HEK293 (cell line): ENCODE results near the gene VSIR.

Experiments
- CTCF ChIA-PET: fragments of 350-600 bp; formaldehyde crosslinking; extraction: SDS; loops from one replicate; lab custom pipeline; 2021; ENCODE audit warnings: antibody characterized with exemption; lab: Yijun Ruan, JAX
- POLR2A ChIA-PET: fragments of 300-600 bp; formaldehyde crosslinking; extraction: SDS; loops from one replicate; lab custom pipeline; 2020; ENCODE audit warnings: antibody characterized with exemption, inconsistent platforms; lab: Yijun Ruan, JAX
- H3K27ac ChIP-seq: fragments of 200-500 bp; sonication (Bioruptor generic); 2 replicates; pipeline ENCODE4 v1.5.1; 2014; ENCODE audit warnings: low read depth, low read length, control low read depth, inconsistent platforms; ENCODE audit errors: extremely low read depth
- H3K36me3 ChIP-seq, 2 experiments: fragments of 200-500 bp in 1 of 2; sonication (Bioruptor generic) in 1 of 2; 1 replicate in 1 of 2; 2 replicates in 1 of 2; pipeline ENCODE4 v1.5.1; 2014 to 2017; ENCODE audit warnings: inconsistent platforms in 2 of 2, low read length in 2 of 2; ENCODE audit not compliant: control insufficient read depth in 2 of 2, insufficient read depth in 1 of 2
- H3K4me1 ChIP-seq: fragments of 200-500 bp; sonication (Bioruptor generic); 2 replicates; pipeline ENCODE4 v1.5.1; 2014; ENCODE audit warnings: mild to moderate bottlenecking, low read length, inconsistent platforms; ENCODE audit not compliant: control insufficient read depth, insufficient read depth
- H3K4me3 ChIP-seq: 2 replicates; pipeline ENCODE4 v1.5.1; 2011; ENCODE audit warnings: low read depth, mild to moderate bottlenecking, control low read depth, low read length, moderate library complexity
- H3K9me3 ChIP-seq: fragments of 200-500 bp; sonication (Bioruptor generic); 2 replicates; pipeline ENCODE4 v1.5.1; 2014; ENCODE audit warnings: low read depth, low read length, inconsistent platforms; ENCODE audit not compliant: control insufficient read depth, insufficient read depth
- CTCF ChIP-seq: fragments of 450-650 bp; formaldehyde crosslinking; IDR thresholded peaks from 2 replicates; pipeline ENCODE4 v1.5.1; 2016; ENCODE audit warnings: missing biosample characterization, missing genetic modification characterization
- GLI2 ChIP-seq: fragments of 450-650 bp; formaldehyde crosslinking; IDR thresholded peaks from 2 replicates; pipeline ENCODE4; 2017; ENCODE audit warnings: missing biosample characterization, missing genetic modification characterization, low read depth, borderline replicate concordance
- GLIS1 ChIP-seq: fragments of 450-650 bp; formaldehyde crosslinking; IDR thresholded peaks from 2 replicates; pipeline ENCODE4 v1.5.1; 2016; ENCODE audit warnings: missing biosample characterization, missing genetic modification characterization
- GLIS2 ChIP-seq: fragments of 450-650 bp; formaldehyde crosslinking; IDR thresholded peaks from 2 replicates; pipeline ENCODE4 v1.5.1; 2016; ENCODE audit warnings: missing biosample characterization, missing genetic modification characterization
- IKZF3 ChIP-seq: fragments of 450-650 bp; IDR thresholded peaks from 2 replicates; pipeline ENCODE4 v1.5.0; 2018; ENCODE audit warnings: missing biosample characterization, mild to moderate bottlenecking, missing genetic modification characterization, moderate library complexity
- KLF17 ChIP-seq: fragments of 450-650 bp; formaldehyde crosslinking; IDR thresholded peaks from 2 replicates; pipeline ENCODE4 v1.5.1; 2016; ENCODE audit warnings: missing biosample characterization, missing genetic modification characterization
- SCRT2 ChIP-seq: fragments of 450-650 bp; formaldehyde crosslinking; IDR thresholded peaks from 2 replicates; pipeline ENCODE4 v1.5.1; 2016; ENCODE audit warnings: missing biosample characterization, missing genetic modification characterization
- SP3 ChIP-seq: fragments of 450-650 bp; formaldehyde crosslinking; IDR thresholded peaks from 2 replicates; pipeline ENCODE4 v1.5.1; 2016; ENCODE audit warnings: missing biosample characterization, missing genetic modification characterization
- WT1 ChIP-seq: fragments of 450-650 bp; formaldehyde crosslinking; IDR thresholded peaks from 2 replicates; pipeline ENCODE4 v1.5.1; 2016; ENCODE audit warnings: missing biosample characterization, missing genetic modification characterization
- ZBTB20 ChIP-seq: fragments of 450-650 bp; formaldehyde crosslinking; IDR thresholded peaks from 2 replicates; pipeline ENCODE4 v1.5.1; 2016; ENCODE audit warnings: missing biosample characterization, missing genetic modification characterization
- ZBTB7A ChIP-seq: fragments of 450-650 bp; formaldehyde crosslinking; IDR thresholded peaks from 2 replicates; pipeline ENCODE4 v1.5.1; 2016; ENCODE audit warnings: low read depth, missing biosample characterization, missing genetic modification characterization
- ZFP3 ChIP-seq: fragments of 450-650 bp; formaldehyde crosslinking; IDR thresholded peaks from 2 replicates; pipeline ENCODE4 v1.5.1; 2016; ENCODE audit warnings: low read depth, missing biosample characterization, missing genetic modification characterization
- ZNF10 ChIP-seq: fragments of 450-650 bp; formaldehyde crosslinking; IDR thresholded peaks from 2 replicates; pipeline ENCODE4 v1.5.1; 2017; ENCODE audit warnings: missing biosample characterization, missing genetic modification characterization
- ZNF121 ChIP-seq: fragments of 450-650 bp; formaldehyde crosslinking; IDR thresholded peaks from 2 replicates; pipeline ENCODE4 v1.5.1; 2016; ENCODE audit warnings: missing biosample characterization, missing genetic modification characterization
- ZNF184 ChIP-seq: fragments of 450-650 bp; IDR thresholded peaks from 2 replicates; pipeline ENCODE4 v1.5.1; 2018; ENCODE audit warnings: missing biosample characterization, mild to moderate bottlenecking, missing genetic modification characterization
- ZNF2 ChIP-seq: fragments of 450-650 bp; formaldehyde crosslinking; IDR thresholded peaks from 2 replicates; pipeline ENCODE4 v1.5.1; 2016; ENCODE audit warnings: missing biosample characterization, missing genetic modification characterization
- ZNF211 ChIP-seq: fragments of 450-650 bp; formaldehyde crosslinking; IDR thresholded peaks from 2 replicates; pipeline ENCODE4 v1.5.1; 2016; ENCODE audit warnings: low read depth, missing biosample characterization, missing genetic modification characterization
- ZNF341 ChIP-seq: fragments of 450-650 bp; formaldehyde crosslinking; IDR thresholded peaks from 2 replicates; pipeline ENCODE4; 2016; ENCODE audit warnings: low read depth, missing biosample characterization, missing genetic modification characterization
- ZNF362 ChIP-seq: fragments of 450-650 bp; formaldehyde crosslinking; IDR thresholded peaks from 2 replicates; pipeline ENCODE4 v1.5.1; 2016; ENCODE audit warnings: missing biosample characterization, missing genetic modification characterization
- ZNF404 ChIP-seq: fragments of 450-650 bp; formaldehyde crosslinking; IDR thresholded peaks from 2 replicates; pipeline ENCODE4 v1.5.1; 2017; ENCODE audit warnings: missing biosample characterization, missing genetic modification characterization
- ZNF48 ChIP-seq: fragments of 450-650 bp; formaldehyde crosslinking; IDR thresholded peaks from 2 replicates; pipeline ENCODE4 v1.5.1; 2016; ENCODE audit warnings: missing biosample characterization, missing genetic modification characterization
- ZNF521 ChIP-seq: fragments of 450-650 bp; formaldehyde crosslinking; IDR thresholded peaks from 2 replicates; pipeline ENCODE4 v1.5.1; 2017; ENCODE audit warnings: missing biosample characterization, mild to moderate bottlenecking, missing genetic modification characterization
- ZNF549 ChIP-seq: fragments of 450-650 bp; IDR thresholded peaks from 2 replicates; pipeline ENCODE4 v1.5.1; 2018; ENCODE audit warnings: missing biosample characterization, missing genetic modification characterization, mild to moderate bottlenecking, inconsistent platforms, moderate library complexity
- ZNF555 ChIP-seq: fragments of 450-650 bp; formaldehyde crosslinking; conservative IDR thresholded peaks from 2 replicates; pipeline ENCODE4 v1.5.1; 2017; ENCODE audit warnings: missing biosample characterization, mild to moderate bottlenecking, missing genetic modification characterization, inconsistent platforms
- ZNF600 ChIP-seq: fragments of 450-650 bp; formaldehyde crosslinking; IDR thresholded peaks from 2 replicates; pipeline ENCODE4 v1.5.1; 2016; ENCODE audit warnings: missing biosample characterization, missing genetic modification characterization
- ZNF629 ChIP-seq: fragments of 450-650 bp; formaldehyde crosslinking; IDR thresholded peaks from 2 replicates; pipeline ENCODE4 v1.5.1; 2017; ENCODE audit warnings: missing biosample characterization, missing genetic modification characterization
- ZNF639 ChIP-seq: fragments of 450-650 bp; formaldehyde crosslinking; IDR thresholded peaks from 2 replicates; pipeline ENCODE4 v1.5.1; 2016; ENCODE audit warnings: missing biosample characterization, missing genetic modification characterization
- ZNF654 ChIP-seq: fragments of 450-650 bp; formaldehyde crosslinking; IDR thresholded peaks from 2 replicates; pipeline ENCODE4 v1.5.1; 2016; ENCODE audit warnings: low read depth, missing biosample characterization, missing genetic modification characterization
- ZNF830 ChIP-seq: fragments of 450-650 bp; IDR thresholded peaks from 2 replicates; pipeline ENCODE4 v1.5.0; 2018; ENCODE audit warnings: missing biosample characterization, missing genetic modification characterization, low read depth, mild to moderate bottlenecking, moderate library complexity
- TF ChIP-seq, protein P1 (sequence below): fragments of 450-650 bp; formaldehyde crosslinking; IDR thresholded peaks from 2 replicates; pipeline ENCODE4 v1.5.1; 2016; ENCODE audit warnings: missing biosample characterization, missing genetic modification characterization

VSIR gene

GRCh38 chr10:71812016-71812912, 38.9 kb upstream of the VSIR start:
- Histone ChIP-seq H3K9me3 (no peaks in the 10 kb centered on the region), H3K36me3 (peaks cover 0 to 27% of the 10 kb centered on the region in 2 experiments; a peak in 1 of 3 replicates), H3K27ac (0 out of 2 replicates have a peak overlapping the region, but pooled peaks have one; percentile 9), H3K4me3 (no peak overlapping the region), H3K4me1 (peaks cover 6% of the 10 kb centered on the region; the same call in 1 of the 2 replicates)
- ChIA-PET POLR2A (interaction anchor here (1.1 kb wide), 1 partner anchor 39 kb away, joined by 4 read pairs; the partner anchor contains the start of gene PSAP), CTCF (interaction anchor here (0.6 to 2.3 kb wide), 22 partner anchors 12 to 498 kb away, joined by 3 to 10 read pairs (median 4); partner anchors contain the start of gene VSIR)
- TF ChIP-seq ZNF830 = no peak
- no peak for TF ChIP-seq ZNF211 (tag by site-specific recombination)
- peak; percentile 46 for TF ChIP-seq GLIS1 (tag by site-specific recombination)
- no peak for TF ChIP-seq ZNF48
- TF ChIP-seq ZNF121 (tag by site-specific recombination) = no peak
- TF ChIP-seq ZNF521 (tag by site-specific recombination) = no peak
- TF ChIP-seq, protein P1, sequence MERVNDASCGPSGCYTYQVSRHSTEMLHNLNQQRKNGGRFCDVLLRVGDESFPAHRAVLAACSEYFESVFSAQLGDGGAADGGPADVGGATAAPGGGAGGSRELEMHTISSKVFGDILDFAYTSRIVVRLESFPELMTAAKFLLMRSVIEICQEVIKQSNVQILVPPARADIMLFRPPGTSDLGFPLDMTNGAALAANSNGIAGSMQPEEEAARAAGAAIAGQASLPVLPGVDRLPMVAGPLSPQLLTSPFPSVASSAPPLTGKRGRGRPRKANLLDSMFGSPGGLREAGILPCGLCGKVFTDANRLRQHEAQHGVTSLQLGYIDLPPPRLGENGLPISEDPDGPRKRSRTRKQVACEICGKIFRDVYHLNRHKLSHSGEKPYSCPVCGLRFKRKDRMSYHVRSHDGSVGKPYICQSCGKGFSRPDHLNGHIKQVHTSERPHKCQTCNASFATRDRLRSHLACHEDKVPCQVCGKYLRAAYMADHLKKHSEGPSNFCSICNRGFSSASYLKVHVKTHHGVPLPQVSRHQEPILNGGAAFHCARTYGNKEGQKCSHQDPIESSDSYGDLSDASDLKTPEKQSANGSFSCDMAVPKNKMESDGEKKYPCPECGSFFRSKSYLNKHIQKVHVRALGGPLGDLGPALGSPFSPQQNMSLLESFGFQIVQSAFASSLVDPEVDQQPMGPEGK (tag by site-specific recombination) = peak; percentile 40; the same call in 1 of the 2 replicates
- TF ChIP-seq KLF17 (tag by site-specific recombination) = peak; percentile 52
- TF ChIP-seq ZNF2 (tag by site-specific recombination) = 0 out of 2 replicates have a peak, but pooled peaks have one; percentile 30
- no peak for TF ChIP-seq ZNF362 (tag by site-specific recombination)
- no peak for TF ChIP-seq ZFP3 (tag by site-specific recombination)
- TF ChIP-seq IKZF3 (tag by site-specific recombination) = 0 out of 2 replicates have a peak, but pooled peaks have one; percentile 20
- 0 out of 2 replicates have a peak, but pooled peaks have one; percentile 42 for TF ChIP-seq ZNF184
- TF ChIP-seq ZNF629 (tag by site-specific recombination) = peak; percentile 70; the same call in 1 of the 2 replicates
- peak; percentile 10; the same call in 1 of the 2 replicates for TF ChIP-seq SP3 (tag by site-specific recombination)
- no peak for TF ChIP-seq ZNF549 (tag by site-specific recombination)
- TF ChIP-seq GLI2 (tag by site-specific recombination) = no peak
- 0 out of 2 replicates have a peak, but pooled peaks have one; percentile 41 for TF ChIP-seq WT1
- TF ChIP-seq CTCF (tag by site-specific recombination) = peak; percentile 94
- TF ChIP-seq ZNF404 (tag by site-specific recombination) = no peak
- peak; percentile 40; the same call in 1 of the 2 replicates for TF ChIP-seq ZNF639
- peak; percentile 48 for TF ChIP-seq ZNF654 (tag by site-specific recombination)
- TF ChIP-seq ZBTB7A (tag by site-specific recombination) = no peak; the same call in 1 of the 2 replicates
- no peak for TF ChIP-seq ZNF555 (tag by site-specific recombination)
- no peak for TF ChIP-seq ZNF10 (tag by site-specific recombination)
- TF ChIP-seq ZNF341 (tag by site-specific recombination) = peak; percentile 76
- TF ChIP-seq GLIS2 (tag by site-specific recombination) = peak; percentile 58
- TF ChIP-seq SCRT2 (tag by site-specific recombination) = peak; percentile 91
- no peak for TF ChIP-seq ZBTB20 (tag by site-specific recombination)
- peak; percentile 36; the same call in 1 of the 2 replicates for TF ChIP-seq ZNF600 (tag by site-specific recombination)
